AG04449 (cell line): ENCODE measurements around the gene SLCO2B1.

Experiments
- CTCF ChIA-PET: fragments of 350-600 bp; formaldehyde crosslinking; extraction: SDS; loops from one replicate; lab custom pipeline; 2021; ENCODE audit warnings: antibody characterized with exemption; lab: Yijun Ruan, JAX
- POLR2A ChIA-PET: fragments of 400-600, 350-600 bp; formaldehyde crosslinking; extraction: SDS; loops from one replicate; lab custom pipeline; 2020; ENCODE audit warnings: antibody characterized with exemption, inconsistent platforms; lab: Yijun Ruan, JAX
- DNase-seq: peaks from one replicate; pipeline ENCODE4 v3.0.0-alpha.2; 2010; ENCODE audit warnings: low read depth, low spot score
- H3K4me3 ChIP-seq: 2 replicates; pipeline ENCODE4 v1.5.1; 2011; ENCODE audit warnings: low read depth, mild to moderate bottlenecking, control low read depth, low read length
- CTCF ChIP-seq: IDR thresholded peaks from one replicate; pipeline ENCODE4 v1.5.1; 2011; ENCODE audit warnings: mild to moderate bottlenecking, moderate library complexity, low read length, control low read depth, inconsistent platforms; ENCODE audit not compliant: insufficient read depth; ENCODE audit errors: missing control alignments

SLCO2B1 gene

GRCh38 chr11:75204012-75204674, 53.2 kb downstream of the SLCO2B1 start:
- DNase-seq: no peak
- H3K4me3 ChIP-seq: no peak overlapping the region
- no peak for TF ChIP-seq CTCF
- POLR2A ChIA-PET: no interaction called here
- CTCF ChIA-PET: interaction anchor here (0.6 to 20.3 kb wide), 41 partner anchors 9 to 277 kb away, joined by 3 to 438 read pairs (median 6); partner anchors contain the start of genes SLCO2B1 and TPBGL

- TF ChIP-seq CTCF: peak; percentile 96
- DNase-seq: no peak
- no peak overlapping the region for H3K4me3 ChIP-seq
- POLR2A ChIA-PET: no interaction called here
- CTCF ChIA-PET: interaction anchor here (0.6 to 20.3 kb wide), 45 partner anchors 8 to 502 kb away, joined by 3 to 438 read pairs (median 6); partner anchors contain the start of genes SLCO2B1 and TPBGL
These were observed 54.0 kb downstream of the SLCO2B1 start for GRCh38 chr11:75204685-75205563.

GRCh38 chr11:75205564-75206020, 54.7 kb downstream of the SLCO2B1 start:
- ChIA-PET CTCF (interaction anchor here (0.6 to 20.3 kb wide), 40 partner anchors 7 to 503 kb away, joined by 3 to 438 read pairs (median 7); partner anchors contain the start of genes SLCO2B1 and TPBGL), POLR2A (interaction anchor here (0.5 kb wide), 1 partner anchor 183 kb away, joined by 4 read pairs; no protein-coding TSS in a partner anchor)
- DNase-seq: no peak
- no peak overlapping the region for H3K4me3 ChIP-seq
- no peak for TF ChIP-seq CTCF

- no peak overlapping the region for H3K4me3 ChIP-seq
- no peak for TF ChIP-seq CTCF
- DNase-seq: no peak
- POLR2A ChIA-PET: no interaction called here
- CTCF ChIA-PET: interaction anchor here (0.9 to 20.3 kb wide), 6 partner anchors 25 to 282 kb away, joined by 3 to 438 read pairs (median 129); partner anchors contain the start of genes SLCO2B1 and TPBGL
These were observed 57.5 kb downstream of the SLCO2B1 start for GRCh38 chr11:75208446-75208845.

- H3K4me3 ChIP-seq: no peak overlapping the region
- ChIA-PET POLR2A (no interaction called here), CTCF (interaction anchor here (1.0 to 20.3 kb wide), 5 partner anchors 8 to 190 kb away, joined by 4 to 252 read pairs (median 6); partner anchors contain the start of gene TPBGL)
- no peak for TF ChIP-seq CTCF
- no peak for DNase-seq
These were observed 61.5 kb downstream of the SLCO2B1 start for GRCh38 chr11:75212411-75212810.

- POLR2A ChIA-PET: interaction anchor here (0.5 to 1.0 kb wide), 3 partner anchors 10 to 266 kb away, joined by 3 to 4 read pairs (median 3); no protein-coding TSS in a partner anchor
- TF ChIP-seq CTCF: peak; percentile 52
- CTCF ChIA-PET: interaction anchor here (0.8 to 20.3 kb wide), 7 partner anchors 9 to 288 kb away, joined by 4 to 252 read pairs (median 7); partner anchors contain the start of gene TPBGL
- no peak for DNase-seq
- H3K4me3 ChIP-seq: no peak overlapping the region
These were observed 63.5 kb downstream of the SLCO2B1 start for GRCh38 chr11:75214411-75214821.
